ENCODE results near the gene NPEPPS.
A peak's percentile ranks its signal among the peaks of the same experiment; 100 is the strongest.

NPEPPS gene

DNA sequence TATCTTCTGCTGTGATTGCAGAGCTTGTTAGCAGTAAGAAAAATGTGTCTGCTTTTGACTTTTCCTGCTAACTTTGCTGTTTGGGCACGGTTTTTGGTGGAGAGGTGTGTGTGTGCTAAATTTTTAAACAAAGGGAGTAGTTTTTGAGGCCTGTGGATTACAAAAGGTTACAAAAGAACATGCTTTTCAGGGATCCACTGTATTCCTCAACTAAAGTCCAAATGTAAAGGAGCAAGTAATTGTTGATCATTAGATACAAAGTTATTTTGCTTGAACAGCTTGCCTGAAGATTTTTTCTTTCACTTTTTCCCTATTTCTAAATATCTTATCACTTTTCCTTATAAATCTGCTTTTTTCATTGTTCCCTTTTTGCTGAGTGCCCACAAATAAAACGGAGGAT is 120.8 kb downstream of the NPEPPS start:
- peak overlapping the region; percentile 88 for H3K4me3 ChIP-seq (ENCODE audit: low read depth, low read length)
- peaks cover 61% of the 10 kb centered on the region for H3K36me3 ChIP-seq
- TF ChIP-seq, protein P1, sequence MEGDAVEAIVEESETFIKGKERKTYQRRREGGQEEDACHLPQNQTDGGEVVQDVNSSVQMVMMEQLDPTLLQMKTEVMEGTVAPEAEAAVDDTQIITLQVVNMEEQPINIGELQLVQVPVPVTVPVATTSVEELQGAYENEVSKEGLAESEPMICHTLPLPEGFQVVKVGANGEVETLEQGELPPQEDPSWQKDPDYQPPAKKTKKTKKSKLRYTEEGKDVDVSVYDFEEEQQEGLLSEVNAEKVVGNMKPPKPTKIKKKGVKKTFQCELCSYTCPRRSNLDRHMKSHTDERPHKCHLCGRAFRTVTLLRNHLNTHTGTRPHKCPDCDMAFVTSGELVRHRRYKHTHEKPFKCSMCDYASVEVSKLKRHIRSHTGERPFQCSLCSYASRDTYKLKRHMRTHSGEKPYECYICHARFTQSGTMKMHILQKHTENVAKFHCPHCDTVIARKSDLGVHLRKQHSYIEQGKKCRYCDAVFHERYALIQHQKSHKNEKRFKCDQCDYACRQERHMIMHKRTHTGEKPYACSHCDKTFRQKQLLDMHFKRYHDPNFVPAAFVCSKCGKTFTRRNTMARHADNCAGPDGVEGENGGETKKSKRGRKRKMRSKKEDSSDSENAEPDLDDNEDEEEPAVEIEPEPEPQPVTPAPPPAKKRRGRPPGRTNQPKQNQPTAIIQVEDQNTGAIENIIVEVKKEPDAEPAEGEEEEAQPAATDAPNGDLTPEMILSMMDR (IDR thresholded peaks at IDR 0.05; ENCODE audit: low read depth, low read length) = no peak
- peak overlapping the region; percentile 95 for H3K27ac ChIP-seq
- no peaks in the 10 kb centered on the region for H3K27me3 ChIP-seq (ENCODE audit: insufficient read depth, low read depth, severe bottlenecking)
- H3K9me3 ChIP-seq (ENCODE audit: severe bottlenecking) = no peaks in the 10 kb centered on the region
- DNase-seq = no peak

DNA sequence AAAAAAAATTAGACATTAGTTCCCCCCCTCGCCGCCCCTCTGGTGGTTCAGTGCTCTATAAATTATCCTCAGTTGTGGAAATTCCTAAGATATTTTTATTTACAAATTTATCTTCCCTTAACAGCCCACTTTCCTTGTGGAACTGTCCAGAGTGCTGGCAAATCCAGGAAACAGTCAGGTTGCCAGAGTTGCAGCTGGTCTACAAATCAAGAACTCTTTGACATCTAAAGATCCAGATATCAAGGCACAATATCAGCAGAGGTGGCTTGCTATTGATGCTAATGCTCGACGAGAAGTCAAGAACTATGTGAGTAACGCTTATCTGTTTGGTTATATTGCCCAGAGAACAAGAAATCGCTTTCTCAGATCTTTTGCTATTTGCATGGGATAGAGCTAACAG is 121.7 kb downstream of the NPEPPS start:
- Histone ChIP-seq H3K36me3 (peaks cover 69% of the 10 kb centered on the region), H3K27ac (0 out of 2 replicates have a peak overlapping the region, but pooled peaks have one; percentile 1), H3K9me3 (ENCODE audit: severe bottlenecking) (no peaks in the 10 kb centered on the region), H3K4me3 (ENCODE audit: low read depth, low read length) (no peak overlapping the region), H3K27me3 (ENCODE audit: insufficient read depth, low read depth, severe bottlenecking) (no peaks in the 10 kb centered on the region)
- TF ChIP-seq, protein P1 (IDR thresholded peaks at IDR 0.05; ENCODE audit: low read depth, low read length) = no peak
- no peak for DNase-seq

DNA sequence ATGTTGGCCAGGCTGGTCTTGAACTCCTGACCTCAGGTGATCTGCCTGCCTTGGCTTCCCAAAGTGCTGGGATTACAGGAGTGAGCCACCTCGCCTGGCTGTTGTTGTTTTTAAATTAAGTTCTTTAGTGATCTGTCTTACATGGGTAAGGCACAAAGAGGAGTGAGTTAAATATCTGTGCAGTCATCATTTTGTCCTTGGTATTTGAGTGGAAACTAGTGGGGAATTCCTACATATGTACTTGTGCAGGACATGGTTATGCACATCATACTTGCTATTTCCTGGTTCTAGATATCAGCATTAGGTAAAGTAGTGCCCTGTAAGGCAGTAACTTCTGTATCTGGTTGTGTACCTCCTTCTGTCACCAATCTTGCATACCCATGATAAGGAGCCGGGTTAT is 122.5 kb downstream of the NPEPPS start:
- Histone ChIP-seq H3K36me3 (peaks cover 78% of the 10 kb centered on the region), H3K9me3 (ENCODE audit: severe bottlenecking) (no peaks in the 10 kb centered on the region), H3K27me3 (ENCODE audit: insufficient read depth, low read depth, severe bottlenecking) (no peaks in the 10 kb centered on the region), H3K4me3 (ENCODE audit: low read depth, low read length) (no peak overlapping the region), H3K27ac (no peak overlapping the region)
- no peak for DNase-seq
- TF ChIP-seq, protein P1 (IDR thresholded peaks at IDR 0.05; ENCODE audit: low read depth, low read length) = no peak

DNA sequence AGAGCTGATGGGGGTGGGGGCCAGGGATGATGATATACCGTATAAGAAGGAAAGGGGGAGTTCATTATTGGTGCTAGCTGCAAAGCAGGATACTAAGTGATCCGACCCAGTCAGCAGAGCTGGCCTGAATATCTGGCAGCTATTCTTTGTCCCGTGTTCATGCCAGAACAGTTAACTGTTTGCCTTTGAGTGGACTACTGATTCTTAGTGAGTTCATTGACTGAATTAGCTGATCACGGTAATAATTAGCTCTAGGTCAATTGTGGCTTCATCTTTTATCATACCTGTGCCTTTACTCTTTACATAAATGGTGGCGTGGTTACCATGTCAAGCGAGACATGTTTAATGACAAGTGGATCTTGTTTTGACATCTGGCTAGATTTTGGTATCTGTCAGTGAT is 124.1 kb downstream of the NPEPPS start:
- DNase-seq = no peak
- Histone ChIP-seq H3K4me3 (ENCODE audit: low read depth, low read length) (no peak overlapping the region), H3K9me3 (ENCODE audit: severe bottlenecking) (no peaks in the 10 kb centered on the region), H3K36me3 (peaks cover 94% of the 10 kb centered on the region), H3K27ac (no peak overlapping the region), H3K27me3 (ENCODE audit: insufficient read depth, low read depth, severe bottlenecking) (no peaks in the 10 kb centered on the region)
- TF ChIP-seq, protein P1 (IDR thresholded peaks at IDR 0.05; ENCODE audit: low read depth, low read length) = no peak

DNA sequence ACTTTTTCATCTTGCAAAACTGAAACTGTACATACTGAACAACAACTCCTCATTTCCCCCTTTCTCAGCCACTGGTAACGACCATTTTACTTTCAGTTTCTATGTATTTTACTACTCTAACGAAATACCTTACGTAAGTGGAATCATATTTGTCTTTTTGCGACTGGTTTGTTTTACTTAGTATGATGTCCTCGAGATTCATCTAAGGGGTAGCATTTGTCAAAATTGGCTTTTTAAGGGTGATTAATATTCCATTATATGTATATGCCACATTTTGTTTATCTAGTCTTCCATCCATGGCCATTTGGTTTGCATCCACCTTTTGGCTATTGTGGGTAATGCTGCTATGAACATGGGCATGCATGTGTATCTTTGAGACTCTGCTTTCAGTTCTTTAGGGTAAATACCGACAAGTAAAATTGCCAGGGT is 129.2 kb downstream of the NPEPPS start:
- Histone ChIP-seq H3K27me3 (ENCODE audit: insufficient read depth, low read depth, severe bottlenecking) (no peaks in the 10 kb centered on the region), H3K4me3 (ENCODE audit: low read depth, low read length) (no peak overlapping the region), H3K9me3 (ENCODE audit: severe bottlenecking) (no peaks in the 10 kb centered on the region), H3K27ac (no peak overlapping the region), H3K36me3 (peaks cover 100% of the 10 kb centered on the region)
- no peak for DNase-seq
- TF ChIP-seq, protein P1 (IDR thresholded peaks at IDR 0.05; ENCODE audit: low read depth, low read length) = no peak

DNA sequence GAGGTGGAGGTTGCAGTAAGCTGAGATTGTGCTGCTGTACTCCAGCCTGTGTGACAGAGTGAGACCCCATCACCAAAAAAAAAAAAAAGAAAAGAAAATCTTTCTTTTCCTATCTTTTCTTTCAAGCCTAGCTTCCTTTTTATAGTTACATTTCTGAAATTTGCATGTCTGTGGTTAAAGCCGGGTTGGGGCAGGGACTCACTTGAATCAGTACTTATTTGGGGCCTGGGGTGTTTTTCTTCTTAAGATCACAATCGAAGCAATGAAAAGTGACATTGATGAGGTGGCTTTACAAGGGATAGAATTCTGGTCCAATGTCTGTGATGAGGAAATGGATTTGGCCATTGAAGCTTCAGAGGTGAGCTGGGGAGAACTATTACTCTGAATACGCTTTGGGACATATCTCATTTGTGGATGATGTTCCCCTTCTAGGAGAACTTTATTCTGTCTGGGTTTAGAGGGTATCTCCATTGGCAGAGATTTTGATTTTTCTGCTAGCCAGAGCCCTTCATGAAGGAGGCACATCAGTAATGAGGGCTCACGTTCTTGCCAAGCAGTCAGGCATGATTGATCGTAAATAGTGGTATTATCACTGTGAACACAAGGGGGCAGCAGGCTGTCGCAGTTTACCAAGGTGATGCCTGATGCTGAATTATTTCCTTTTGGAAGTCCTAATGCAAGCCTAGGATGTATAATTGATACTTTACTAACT is 133.2 kb downstream of the NPEPPS start:
- Histone ChIP-seq H3K36me3 (peaks cover 97% of the 10 kb centered on the region), H3K9me3 (ENCODE audit: severe bottlenecking) (no peaks in the 10 kb centered on the region), H3K4me3 (ENCODE audit: low read depth, low read length) (no peak overlapping the region), H3K27me3 (ENCODE audit: insufficient read depth, low read depth, severe bottlenecking) (no peaks in the 10 kb centered on the region), H3K27ac (no peak overlapping the region; the same call in 1 of the 2 replicates)
- DNase-seq = peak; percentile 70
- TF ChIP-seq, protein P1 (IDR thresholded peaks at IDR 0.05; ENCODE audit: low read depth, low read length) = peak; percentile 82
